ENCODE data around the gene GRIK2.

DNA sequence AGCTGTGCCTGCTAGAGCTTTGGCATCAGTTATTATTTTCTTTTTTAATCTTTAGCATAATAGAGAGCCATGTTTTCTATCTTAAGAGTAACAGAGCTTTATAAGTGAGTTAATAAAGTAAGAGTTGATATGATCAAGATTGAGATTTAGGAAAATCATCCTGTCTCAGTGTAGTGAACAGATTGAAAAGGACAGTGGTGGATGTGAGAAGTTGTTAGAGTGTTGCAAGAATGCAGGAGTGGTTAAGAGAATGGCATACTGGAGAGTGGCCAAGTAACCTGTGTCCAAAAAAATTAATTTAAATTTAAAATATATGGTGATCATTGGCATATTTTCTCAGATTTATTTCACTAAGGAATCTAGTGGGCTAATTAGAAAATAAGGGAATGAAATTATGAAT, 629.3 kb downstream of the GRIK2 start:
- TF ChIP-seq, protein P1, sequence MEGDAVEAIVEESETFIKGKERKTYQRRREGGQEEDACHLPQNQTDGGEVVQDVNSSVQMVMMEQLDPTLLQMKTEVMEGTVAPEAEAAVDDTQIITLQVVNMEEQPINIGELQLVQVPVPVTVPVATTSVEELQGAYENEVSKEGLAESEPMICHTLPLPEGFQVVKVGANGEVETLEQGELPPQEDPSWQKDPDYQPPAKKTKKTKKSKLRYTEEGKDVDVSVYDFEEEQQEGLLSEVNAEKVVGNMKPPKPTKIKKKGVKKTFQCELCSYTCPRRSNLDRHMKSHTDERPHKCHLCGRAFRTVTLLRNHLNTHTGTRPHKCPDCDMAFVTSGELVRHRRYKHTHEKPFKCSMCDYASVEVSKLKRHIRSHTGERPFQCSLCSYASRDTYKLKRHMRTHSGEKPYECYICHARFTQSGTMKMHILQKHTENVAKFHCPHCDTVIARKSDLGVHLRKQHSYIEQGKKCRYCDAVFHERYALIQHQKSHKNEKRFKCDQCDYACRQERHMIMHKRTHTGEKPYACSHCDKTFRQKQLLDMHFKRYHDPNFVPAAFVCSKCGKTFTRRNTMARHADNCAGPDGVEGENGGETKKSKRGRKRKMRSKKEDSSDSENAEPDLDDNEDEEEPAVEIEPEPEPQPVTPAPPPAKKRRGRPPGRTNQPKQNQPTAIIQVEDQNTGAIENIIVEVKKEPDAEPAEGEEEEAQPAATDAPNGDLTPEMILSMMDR (IDR thresholded peaks at IDR 0.05): no peak
- TF ChIP-seq POLR2A (IDR thresholded peaks at IDR 0.05) (no peak), POLR2AphosphoS5 (IDR thresholded peaks at IDR 0.05) (no peak), EP300 (IDR thresholded peaks at IDR 0.05) (no peak)
